CD4-positive, alpha-beta T cell treated with Interleukin-2 at 100 ng/mL for 4 hours (primary cell): ENCODE results near the gene KLHL5.
A peak's percentile ranks its signal among the peaks of the same experiment; 100 is the strongest.
"Not testable (repeated sequence)": the region's sequence is repeated elsewhere in the genome, so short reads cannot be mapped to it uniquely, and the experiment has no call there.

ENCODE experiments used
- DNase-seq: peaks from one replicate; pipeline ENCODE4 v3.0.0-alpha.2; 2020; ENCODE audit warnings: low spot score

Gene KLHL5

DNA sequence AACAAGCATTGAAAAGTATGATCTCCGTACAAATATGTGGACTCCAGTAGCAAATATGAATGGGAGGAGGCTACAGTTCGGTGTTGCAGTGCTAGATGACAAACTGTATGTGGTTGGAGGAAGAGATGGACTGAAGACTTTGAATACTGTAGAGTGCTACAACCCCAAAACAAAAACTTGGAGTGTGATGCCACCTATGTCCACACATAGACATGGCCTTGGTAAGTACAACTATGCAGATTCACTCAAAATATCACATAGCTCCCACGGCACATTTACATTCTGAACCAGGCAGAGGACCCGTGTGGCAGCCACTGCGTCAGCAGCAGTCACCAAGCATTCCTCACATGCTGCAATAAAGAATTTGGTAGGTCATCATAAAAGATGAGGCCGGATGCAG is 41.3 kb downstream of the KLHL5 start:
- no peak for DNase-seq

DNA sequence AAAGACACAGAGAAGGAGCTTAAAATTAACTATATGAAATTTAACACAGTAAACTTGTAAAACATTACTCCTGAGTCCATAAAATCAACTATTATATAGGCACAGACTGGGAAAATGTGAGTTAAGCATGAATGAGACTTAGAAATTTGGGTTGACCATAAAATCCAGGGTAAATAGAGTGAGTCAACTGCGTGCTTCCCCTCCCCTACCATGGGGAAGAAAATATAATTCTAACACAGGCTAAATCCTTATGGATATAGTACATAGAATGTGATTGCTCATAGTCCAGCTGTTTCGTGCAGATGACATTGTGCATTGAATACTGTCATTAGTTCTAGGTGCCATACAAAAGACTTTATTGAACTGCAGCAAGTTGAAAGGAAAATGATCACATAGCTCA is 42.2 kb downstream of the KLHL5 start:
- DNase-seq: no peak

DNA sequence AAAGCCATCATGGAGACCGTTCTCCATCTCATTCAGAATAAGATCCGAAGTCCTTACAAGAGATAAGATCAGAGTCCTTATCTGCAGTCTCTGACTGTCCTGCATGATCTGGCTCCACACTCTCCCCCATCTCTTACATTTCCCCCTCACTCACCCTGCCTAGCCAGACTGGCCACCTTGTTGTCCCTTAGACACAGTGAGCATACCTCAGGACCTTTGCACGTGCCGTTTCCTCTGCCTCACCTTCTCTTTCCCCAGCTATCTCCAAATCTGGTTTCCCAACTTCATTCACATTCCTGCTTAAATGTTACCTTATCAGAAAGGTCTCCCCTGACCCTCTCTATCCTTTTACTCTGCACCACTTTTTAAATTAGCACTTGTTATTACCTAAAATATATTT is 44.0 kb downstream of the KLHL5 start:
- DNase-seq: no peak

DNA sequence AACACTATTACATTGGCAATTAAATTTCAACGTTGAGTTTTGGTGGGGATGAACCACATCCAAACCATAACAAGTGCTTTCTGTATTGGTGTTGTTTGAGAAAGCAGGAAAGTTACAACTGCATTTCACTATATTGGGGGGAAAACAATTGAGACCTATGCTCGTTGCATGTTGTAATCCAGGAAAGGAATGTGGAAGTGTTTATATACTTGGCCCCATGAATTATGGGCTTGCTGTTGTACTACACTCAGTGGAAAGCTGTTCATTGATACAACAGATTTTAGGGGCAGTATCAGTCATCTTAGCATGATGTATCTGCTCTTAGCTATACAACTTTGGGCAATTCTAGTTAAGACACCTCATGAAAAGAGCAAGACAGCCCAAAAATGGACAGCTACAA is 52.4 kb downstream of the KLHL5 start:
- DNase-seq: no peak

DNA sequence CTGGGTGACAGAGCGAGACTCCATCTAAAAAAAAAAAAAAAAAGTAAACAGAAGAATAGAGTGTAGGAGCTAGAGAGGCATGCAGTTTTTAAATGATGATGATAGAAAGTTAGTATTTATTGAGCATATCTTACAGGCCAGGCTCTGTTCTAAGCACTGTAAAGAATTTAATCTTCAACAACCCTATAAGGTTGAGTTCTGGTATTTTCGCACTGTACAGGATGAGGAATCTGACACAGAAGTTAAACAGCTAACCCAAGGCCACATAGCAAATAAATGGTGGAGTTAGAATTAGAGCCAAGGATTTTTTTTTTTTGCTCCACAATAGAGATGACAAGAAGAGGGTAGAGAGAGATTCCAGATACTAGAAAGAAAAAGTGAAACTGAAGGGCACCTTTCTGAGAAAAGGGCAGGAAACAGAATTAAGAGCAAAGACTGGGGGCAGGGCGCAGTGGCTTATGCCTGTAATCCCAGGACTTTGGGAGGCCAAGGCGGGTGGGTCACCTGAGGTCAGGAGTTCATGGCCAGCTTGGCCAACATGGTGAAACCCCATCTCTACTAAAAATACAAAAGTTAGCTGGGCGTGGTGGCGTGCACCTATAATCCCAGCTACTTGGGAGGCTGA is 56.1 kb downstream of the KLHL5 start:
- peak; percentile 24 for DNase-seq

DNA sequence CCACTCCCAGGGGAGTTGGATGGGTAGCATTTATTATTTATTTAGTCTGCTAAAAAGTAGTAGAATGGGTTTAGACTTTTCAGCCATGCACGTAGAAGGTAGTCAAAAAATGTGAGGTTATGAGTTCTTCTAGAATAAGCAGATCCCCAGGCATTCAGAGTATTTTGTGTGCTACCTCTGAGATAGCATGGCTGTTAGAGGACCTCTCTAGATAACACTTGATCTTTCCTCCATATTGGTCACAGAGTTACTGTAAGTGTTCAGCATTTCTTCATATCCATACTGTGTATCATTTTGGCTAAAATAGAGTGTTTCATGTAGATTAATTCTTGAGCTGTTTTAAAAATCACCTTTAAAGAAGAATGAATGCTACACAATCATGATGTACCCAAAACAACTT is 58.4 kb downstream of the KLHL5 start:
- no peak for DNase-seq

DNA sequence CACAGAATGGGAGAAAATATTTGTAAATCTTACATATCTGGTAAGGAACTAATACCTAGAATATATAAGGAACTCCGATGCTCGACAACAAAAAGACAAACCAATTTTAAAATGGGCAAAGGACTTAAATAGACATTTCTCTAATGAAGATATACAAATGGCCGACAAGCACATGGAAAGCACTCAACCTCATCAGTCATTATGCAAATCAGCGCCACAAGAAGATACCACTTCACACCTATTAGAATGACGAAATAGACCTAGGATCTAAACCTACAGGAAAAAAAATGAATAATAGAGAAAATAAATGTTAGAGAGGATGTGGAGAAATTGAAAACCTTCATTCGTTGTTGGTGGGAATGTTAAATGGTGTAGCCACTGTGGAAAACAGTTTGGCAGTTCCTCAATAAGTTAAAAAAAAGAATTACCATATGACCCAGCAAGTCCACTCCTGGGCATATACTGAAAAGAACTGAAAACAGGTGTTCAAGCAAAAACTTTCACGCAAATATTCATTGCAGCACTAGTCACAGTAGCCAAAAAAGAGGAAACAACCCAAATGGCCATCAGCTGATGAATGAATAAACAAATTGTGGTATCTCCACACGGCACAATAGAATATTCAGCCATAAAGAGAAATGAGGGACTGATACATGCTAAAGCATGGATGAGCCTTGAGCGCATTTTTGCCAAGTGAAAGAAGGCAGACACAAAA is 63.0 kb downstream of the KLHL5 start:
- no peak for DNase-seq

DNA sequence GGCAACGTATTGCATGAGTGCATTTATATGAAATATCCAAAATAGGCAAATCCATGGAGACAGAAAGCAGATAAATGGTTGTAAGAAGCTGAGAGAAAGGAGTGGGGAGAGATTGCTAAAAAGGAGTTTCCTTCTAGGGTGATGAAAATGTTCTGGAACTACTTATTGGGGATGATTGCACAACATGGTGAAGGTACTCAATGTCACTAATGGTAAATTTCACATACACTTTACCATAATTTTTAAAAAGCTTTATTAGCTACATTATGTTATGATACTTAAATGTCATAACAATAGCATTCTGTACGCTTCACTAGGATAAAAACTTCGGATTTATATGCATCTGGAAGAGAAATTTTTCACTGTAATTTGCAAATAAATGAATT is 63.6 kb downstream of the KLHL5 start:
- DNase-seq: no peak

DNA sequence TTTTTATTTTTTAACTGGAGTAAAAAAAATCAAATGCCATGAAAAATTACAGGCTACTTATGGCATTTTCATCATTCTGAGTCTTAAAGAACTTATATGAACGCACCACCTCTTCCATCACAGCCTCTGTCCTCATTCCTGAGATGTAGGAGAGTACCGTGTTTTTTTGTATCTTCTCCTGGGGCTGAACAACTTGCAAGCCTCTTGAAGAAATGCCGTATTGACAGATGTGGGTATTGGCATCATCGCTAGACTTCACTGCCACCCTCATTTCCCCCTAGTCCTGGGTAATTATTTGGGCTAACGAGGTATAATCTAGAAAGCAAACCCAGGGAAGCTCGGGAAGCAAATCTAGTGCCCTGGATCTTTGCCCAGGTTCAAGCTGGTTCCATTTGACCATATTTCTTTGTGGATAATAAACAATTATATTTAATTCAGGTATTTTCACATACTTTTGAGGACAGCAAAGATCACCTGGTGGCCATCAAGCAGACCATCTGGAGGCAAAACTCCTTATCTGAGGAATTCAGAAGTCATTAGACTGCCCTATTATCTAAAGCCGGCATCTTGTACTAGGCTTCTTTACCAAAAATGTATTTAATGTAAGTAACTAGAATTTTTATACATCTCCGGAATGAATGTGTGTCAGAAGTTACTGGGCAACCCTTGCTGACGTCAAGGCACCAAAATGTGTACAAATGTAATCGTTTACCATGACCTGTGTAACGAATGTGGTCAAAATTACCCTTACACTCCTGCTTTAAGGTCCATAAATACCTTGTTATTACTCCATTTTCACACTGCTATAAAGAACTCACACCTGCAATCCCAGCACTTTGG is 64.4 kb downstream of the KLHL5 start:
- DNase-seq: no peak

DNA sequence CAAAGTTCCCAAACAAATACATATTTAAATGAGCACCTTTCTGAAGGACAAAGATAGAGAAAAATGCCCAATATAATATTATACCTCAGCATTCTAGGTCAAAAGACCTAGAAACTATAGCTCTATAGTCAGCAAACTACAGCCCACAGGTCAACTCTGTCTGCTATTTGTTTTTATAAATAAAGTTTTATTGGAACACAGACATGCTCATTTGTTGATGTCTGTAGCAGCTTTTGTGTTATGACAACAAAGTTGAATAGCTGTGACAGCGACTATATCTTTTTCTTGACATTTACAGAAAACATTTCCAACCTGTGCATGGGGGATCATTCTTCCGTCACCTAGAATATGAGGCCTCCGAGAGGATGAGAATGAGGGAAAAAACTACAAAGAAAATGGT is 71.6 kb downstream of the KLHL5 start:
- DNase-seq: no peak

DNA sequence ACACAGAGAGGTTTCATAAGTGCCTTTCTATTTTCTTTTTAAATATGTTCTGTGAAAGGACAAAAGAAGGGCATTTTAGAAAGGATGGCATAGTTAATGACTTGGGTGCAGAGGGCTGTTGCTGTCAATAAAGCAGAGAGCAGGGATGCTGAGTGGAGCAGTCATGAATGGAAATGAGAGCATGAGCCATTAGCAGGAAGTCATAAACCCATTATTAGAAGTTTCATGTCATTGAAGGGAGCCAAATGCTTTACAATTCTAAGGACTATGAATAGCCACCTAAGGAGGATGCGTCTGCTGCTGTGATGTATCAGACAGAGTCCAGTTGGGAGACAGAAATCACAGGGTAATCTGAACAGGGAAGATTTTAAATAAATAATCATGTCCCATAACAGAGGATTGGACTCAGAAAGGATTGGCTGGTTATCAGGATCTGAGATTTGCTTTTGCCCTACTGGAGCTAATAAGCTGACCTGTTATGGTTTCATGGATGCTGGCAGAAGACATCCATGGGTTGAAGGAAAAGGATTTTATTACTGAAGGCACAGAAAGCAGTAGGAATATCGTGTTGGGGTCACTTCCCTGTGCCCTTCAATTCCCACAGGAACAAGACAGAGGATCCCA is 72.8 kb downstream of the KLHL5 start:
- DNase-seq: no peak

DNA sequence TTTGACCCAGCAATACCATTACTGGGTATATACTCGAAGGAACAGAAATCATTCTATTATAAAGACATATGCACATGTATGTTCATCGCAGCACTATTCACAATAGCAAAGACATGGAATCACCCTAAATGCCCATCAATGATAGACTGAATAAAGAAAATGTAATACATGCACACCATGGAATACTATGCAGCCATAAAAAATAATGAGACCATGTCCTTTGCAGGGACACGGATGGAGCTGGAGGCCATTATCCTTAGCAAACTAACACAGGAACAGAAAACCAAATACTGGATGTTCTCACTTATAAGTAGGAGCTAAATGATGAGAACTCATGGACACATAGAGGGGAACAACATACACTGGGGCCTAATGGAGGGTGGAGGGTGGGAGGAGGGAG is 76.2 kb downstream of the KLHL5 start:
- not testable (repeated sequence) for DNase-seq

DNA sequence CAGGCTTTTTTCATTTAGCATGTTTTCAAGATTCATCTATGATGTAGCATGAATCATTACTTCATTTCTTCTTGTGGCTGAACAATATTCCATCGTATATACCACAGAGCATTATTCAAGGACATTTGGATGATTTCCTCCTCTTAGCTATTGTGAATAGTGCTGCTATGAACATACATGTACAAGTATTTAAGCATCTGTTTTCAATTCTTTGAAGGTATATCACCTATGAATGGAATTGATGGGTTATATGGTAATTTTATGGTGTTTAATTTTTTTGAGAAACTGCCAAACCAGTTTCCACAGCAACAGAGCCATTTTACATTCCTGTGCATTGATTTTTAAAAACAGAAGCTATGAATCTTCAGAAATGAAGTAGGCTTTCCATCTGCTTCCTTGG is 84.2 kb downstream of the KLHL5 start:
- DNase-seq: no peak

DNA sequence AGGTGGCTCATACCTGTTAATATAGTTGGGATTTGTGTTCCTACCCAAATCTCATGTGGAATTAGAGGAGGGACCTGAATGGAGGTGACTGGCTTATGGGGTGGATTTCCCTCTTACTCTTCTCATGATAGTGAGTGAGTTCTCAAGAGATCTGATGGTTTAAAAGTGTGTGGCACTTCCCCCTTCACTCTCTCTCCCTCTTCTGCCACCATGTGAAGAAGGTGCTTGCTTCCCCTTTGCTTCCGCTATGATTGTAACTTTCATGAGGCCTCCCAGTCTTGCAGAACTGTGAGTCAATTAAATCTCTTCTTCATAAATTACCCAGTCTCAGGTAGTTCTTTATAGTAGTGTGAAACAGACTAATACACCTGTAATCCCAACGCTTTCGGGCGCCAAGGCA is 92.0 kb downstream of the KLHL5 start:
- no peak for DNase-seq

DNA sequence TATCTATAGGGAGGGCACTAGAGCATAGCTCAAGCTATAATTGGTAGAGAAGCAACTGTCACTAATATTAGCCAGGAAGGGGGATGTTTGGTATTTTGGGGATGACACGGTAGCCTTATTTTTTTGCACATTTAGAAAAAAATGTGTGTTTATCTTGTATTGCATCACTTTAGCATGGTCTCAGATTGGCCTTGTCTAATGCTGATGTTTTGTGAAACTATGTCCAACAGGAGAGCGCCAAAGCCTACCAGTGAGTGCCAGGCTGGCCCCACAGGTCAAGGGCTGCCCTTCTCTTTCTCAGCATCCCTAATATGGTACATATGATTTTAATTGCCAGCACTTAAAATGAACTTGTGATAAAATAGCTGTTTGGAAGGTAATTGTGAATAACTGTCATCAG is 95.5 kb downstream of the KLHL5 start:
- DNase-seq: no peak

DNA sequence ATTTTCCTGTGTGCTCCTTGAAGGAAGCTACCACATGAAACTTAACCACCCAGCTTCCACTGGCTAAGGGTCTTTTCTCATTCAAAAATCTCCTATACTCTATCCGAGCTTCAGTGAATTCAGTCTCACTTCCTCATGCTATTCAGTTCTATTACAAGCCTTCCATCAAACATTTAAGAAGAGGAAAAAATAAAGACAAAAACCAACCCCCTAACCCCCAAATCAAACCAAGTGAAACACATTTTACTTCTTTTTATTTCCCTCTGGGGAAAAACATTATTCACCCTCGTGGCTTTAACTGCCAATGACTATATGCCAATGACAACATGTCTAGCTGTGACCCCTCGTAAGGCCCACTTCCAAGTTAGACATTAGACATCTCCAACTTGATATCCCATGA is 104.1 kb downstream of the KLHL5 start:
- DNase-seq: no peak

DNA sequence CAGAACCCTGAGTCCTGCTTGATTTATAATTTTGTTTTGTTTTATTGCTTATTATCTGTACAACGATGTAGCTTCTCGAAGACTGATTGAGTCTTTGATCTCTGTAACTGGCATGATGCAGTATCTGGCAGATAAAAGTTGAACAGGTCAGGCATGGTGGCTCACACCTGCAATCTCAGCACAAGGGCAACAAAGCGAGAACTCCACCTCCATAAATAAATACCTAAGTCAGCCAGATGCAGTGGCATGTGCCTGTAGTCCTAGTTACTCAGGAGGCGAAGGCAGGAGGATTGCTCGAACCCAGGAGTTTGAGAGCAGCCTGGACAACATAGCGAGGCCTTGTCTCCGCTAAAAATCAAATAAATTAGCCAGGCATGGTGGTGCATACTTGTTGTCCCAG is 104.6 kb downstream of the KLHL5 start:
- DNase-seq: no peak

DNA sequence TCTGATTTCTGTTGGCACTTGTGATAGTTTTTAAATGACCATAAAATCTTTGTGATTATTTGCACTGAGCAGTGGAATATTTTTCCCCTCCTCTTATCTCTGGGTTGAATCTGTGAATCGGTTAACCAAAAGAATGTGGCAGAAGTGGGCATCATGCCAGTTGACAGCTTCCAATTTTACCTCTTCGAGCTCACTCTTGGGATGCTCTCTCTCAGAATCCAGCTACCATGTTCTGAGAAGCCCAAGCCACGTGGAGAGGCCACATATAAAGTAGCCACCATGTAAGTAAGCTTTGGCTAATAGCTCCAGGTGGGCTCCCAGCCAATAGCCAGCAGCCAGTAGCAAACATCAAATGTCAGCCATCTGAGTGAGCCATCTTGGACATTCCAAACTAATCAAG is 107.4 kb downstream of the KLHL5 start:
- DNase-seq: no peak

DNA sequence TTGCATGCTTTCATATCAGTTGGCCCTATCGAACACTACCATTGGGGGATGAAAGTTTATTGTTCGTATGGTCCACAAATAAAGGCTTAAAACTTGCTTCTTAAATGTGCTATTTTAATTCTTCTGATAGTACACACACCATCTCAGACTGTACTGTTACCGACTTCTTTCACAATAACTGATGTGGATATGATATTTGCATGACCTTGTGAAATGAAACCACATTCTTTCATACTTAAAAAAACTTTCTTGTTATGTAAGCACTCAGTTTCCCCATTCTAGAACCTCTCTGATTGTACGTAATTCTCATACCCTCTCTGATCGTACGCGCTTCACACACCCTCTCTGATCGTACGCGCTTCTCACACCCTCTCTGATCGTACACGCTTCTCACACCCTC is 108.3 kb downstream of the KLHL5 start:
- no peak for DNase-seq
